Loucy (cell line): ENCODE measurements around the gene GAB2.

Source experiments
- CTCF ChIP-seq: fragments of 200-600 bp; sonication (generic); conservative IDR thresholded peaks from 2 replicates; pipeline ENCODE4 v1.5.1; 2014; ENCODE audit warnings: mild to moderate bottlenecking, antibody characterized with exemption, low read length
- EZH2phosphoT487 ChIP-seq: fragments of 200-600 bp; IDR thresholded peaks from 2 replicates; pipeline ENCODE4 v1.6.1; 2018; ENCODE audit warnings: antibody characterized with exemption, mild to moderate bottlenecking, moderate library complexity, borderline replicate concordance

- TF ChIP-seq CTCF = no peak
- no peak for TF ChIP-seq EZH2phosphoT487
These were observed 230.0 kb downstream of the GAB2 start for GRCh38 chr11:78187366-78188285.
